Right renal cortex interstitium (tissue), 3 donors: ENCODE data around the gene NTRK3. TPM values are rescaled to one million over a fixed set of nuclear protein-coding genes. Genes with fewer than 3 reads are reported as not detected.

Experiments
- DNase-seq, 3 donors: peaks; one replicate each; pipeline ENCODE4 v3.0.0-alpha.2; 2013; ENCODE audit warnings: low read depth in 3 of 3, low spot score in 2 of 3
- polyA plus RNA-seq, 3 donors: library from polyadenylated mRNA; unstranded; fragments of 120-200 nt; gene quantifications; one replicate each; pipeline ENCODE4 v1.2.1, GENCODE V29; 2013; ENCODE audit not compliant: insufficient read length in 3 of 3

NTRK3 gene
- polyA plus RNA-seq, 3 donors, result 7.9 to 13.2 (median 10.9) TPM

DNA sequence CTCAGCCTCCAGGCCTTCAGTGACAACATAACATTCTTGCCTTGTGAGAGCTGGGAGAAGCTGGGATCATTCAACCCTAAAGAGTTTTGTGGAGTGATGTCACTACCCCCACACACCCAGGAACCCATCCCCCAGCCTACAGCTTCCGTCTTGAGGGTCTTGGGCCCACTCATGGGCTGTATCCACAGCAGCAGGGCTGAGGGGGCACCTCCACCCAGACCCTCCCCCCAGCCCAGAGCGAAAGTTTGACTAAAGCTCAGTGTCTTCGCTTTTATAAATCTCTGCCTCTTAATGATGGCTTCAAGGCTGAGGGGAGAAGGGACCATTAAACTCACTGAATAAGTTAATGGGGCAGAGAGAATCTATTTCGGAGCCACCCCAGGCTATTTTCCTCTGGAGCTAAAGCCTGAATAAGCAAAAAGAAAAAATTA lies 23.8 kb downstream of the NTRK3 start:
- peak in 1 of 3 donors; percentile 52 for DNase-seq

DNA sequence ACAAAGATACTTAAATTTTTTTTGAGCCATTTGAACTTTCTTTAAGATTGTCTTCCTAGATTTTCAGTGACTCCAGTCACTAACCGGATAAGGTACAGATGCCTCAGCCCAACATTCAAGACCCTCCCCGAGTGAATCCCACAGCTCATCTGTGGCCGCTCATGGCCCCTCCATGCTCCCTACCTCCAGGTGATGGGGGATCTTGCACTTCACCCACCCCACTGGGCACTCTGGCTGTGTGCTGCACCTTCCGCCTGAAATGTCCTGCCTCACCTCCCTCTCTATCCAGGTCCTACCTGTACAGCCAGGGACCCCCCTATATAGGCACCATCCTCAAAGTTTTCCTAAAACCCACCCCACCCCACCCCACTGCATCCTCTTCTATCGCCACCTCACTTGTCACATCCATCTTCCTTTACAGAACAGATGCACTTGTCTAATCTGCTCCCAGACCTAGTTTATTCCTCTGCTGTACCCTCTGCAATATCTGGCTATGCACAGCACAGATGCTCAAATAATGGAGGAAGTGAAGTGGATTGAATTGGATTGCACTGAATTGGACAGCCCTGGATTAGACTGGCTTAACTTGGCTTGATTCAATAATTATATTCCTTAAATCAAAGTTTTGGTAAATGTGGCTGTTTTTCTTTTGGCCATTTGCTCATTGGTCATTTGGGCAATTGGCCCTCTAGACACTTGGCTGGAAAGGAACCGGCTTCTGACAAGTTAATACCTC lies 24.5 kb downstream of the NTRK3 start:
- no peak for DNase-seq

GRCh38 chr15:88230823-88231222 lies 25.7 kb downstream of the NTRK3 start:
- DNase-seq, result no peak

GRCh38 chr15:88225461-88225860 lies 31.1 kb downstream of the NTRK3 start:
- DNase-seq, result no peak

DNA sequence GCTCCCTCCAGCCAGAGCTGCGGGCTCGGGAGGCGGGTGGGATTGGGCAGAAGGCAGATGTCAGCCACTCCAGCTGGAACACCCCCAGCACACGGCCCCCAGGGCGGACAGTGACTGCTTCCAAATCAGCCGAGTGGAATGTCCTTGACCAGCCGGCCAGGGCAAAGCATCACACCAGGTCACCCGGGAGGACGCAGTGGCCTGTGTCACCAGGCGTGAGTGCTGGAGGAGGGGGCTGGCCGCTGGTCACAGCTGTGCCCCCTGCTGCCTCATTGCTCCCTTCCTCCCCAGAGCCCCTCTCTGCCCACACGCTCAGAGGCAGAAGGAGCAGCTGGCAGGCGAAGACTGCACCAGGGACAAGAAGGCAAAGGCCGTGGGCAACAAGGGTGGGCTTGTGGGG lies 33.5 kb downstream of the NTRK3 start:
- DNase-seq, result no peak

DNA sequence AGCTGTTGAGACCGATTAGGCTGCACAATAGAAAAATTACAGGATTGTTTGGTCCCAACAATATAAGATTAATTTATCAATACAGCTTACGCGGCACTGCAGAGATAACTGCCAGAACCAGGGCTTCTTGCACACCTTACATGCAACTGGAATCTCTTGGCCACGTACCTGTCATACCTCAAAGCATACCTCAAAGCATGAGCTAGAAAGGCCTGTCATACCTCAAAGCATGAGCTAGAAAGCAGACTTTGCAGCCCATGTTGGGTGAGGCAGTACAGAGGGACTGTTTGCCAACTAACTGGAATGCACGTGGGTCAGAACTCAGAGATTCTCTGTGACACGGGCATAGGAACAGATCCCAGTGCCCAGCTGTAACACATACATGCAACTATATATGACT lies 34.7 kb downstream of the NTRK3 start:
- no peak for DNase-seq

DNA sequence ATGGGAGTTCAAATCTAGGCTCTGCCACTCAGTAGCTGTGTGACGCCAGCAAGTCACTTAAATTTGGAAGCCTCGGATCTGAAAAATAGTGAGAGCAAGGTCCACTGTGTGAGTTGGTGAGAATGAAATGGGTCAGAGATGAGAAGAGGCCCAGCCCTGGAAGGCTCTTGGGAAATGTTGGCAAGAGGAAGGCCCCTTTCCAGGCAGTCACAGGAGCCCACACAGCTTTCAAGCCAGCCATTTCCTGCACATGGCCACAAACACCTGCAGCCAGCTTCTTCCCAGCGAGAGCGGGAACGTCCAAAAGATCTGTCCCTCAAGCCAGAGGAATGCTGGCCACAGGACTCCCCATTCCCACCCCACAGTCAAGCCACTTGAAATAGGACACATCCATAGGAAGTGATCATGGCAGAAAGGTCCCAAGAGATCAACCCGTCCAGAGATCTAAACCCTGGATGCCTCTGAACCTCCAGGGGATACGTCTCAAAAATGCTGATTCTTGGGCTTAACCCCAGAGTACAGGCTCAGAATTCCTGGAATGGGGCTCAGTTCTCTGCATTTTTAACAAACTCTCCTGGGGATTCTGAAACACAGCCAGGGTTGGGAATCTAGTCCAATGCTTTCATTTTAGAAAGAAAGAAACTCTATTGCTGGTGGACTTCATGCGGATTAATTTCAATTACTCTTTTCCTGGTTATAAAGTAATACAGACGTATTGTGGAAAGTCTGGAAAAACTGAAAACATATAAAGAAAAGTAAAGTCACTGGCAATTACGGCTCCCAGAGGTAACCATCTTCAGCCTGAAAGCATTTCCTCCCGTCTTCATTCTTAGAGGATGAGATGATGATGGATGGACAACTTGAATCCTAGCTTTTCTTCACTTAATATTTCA lies 35.9 kb downstream of the NTRK3 start:
- no peak for DNase-seq

GRCh38 chr15:88219623-88220022 lies 36.9 kb downstream of the NTRK3 start:
- no peak for DNase-seq

DNA sequence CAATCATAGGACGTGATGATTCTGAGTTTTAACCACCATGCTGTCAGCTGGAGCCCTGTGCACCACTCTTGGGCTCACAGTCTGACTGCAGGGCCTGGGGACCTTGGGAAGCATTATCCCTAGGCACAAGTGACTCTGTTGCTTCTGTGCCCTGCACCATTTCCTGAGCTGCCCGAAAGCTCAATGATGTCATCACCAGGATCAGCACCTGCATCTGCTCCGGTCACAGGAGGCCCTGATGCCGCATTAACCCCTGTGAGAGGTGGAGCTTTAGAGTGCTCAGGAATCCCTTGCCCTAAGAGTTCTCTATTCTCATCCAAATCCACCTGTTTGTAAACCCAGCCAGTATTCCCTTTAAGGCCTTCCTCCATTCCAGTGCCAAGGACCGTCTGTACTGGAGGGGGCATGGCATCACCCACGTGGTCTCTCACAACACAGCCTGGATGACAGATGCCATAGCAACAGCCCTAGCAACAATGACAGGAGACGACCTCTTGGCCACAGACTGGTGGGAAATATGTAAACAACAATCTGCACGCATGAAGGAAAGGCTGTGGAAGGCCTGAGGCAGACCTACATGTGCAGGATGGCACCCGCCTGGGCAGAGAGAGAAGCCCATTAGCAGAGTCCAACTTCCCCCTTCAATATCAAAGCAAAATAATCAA lies 37.9 kb downstream of the NTRK3 start:
- no peak for DNase-seq

- DNase-seq, result no peak
Observed at GRCh38 chr15:88215066-88215648, 41.4 kb downstream of the NTRK3 start.

GRCh38 chr15:88209111-88209510 lies 47.4 kb downstream of the NTRK3 start:
- DNase-seq, result no peak

DNA sequence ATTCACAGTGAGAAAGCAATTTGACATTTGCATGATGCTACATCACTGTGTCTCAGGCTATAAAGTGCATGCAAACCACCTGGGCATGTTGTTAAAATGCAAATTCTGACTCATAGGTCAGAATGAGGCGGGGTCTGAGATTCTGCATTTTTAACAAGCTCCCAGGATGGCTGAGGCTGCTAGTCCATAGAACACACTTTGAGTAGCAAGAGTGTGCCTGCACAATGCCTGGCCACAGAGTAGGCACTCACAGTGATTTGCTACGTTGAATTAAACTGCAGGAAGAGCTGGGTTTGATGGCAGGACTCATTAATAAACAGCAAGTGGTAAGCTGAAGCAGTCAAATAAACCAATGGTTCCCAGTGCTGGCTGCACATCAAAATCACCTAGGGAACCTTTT lies 48.1 kb downstream of the NTRK3 start:
- DNase-seq, result no peak

DNA sequence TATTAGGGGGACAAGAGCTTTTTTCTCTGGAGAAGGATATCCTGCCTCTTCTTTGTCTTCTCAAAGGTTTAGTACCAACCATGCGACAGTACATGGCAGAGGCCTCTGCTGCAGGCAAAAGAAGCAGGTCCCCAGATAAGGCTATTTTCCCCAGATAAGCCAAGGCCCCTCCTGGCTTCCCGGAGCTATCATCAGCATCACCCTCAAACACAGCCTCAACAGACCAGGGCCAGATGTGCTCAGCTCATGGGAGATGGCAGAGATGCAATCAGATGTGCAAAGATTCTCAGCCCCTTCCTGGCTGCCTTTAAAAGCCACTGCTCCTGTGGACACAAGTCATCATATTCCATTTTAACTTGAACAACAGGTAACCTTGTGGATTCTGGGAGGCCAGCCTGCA lies 49.0 kb downstream of the NTRK3 start:
- DNase-seq, result no peak

GRCh38 chr15:88204584-88204983 lies 52.0 kb downstream of the NTRK3 start:
- DNase-seq, result no peak

DNA sequence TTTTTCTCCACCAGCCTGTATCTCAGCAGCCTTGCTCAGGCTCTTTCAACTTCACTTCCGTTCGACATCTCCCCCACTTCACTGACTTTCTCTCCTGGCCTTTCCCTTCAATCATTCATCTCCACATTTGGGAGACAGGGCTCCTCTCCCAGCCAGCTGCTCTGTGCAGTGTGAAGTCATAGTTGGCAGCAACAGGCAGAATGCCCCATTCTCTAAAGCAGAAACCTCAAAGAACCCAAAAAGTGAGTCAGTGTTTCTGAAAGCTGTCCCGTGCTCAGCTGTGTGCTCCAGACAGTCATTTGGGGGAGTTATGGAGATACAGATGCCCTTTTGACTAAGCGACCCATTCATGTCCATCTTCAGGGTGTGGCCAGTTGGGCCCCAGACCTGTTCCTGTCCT lies 54.3 kb downstream of the NTRK3 start:
- no peak for DNase-seq

DNA sequence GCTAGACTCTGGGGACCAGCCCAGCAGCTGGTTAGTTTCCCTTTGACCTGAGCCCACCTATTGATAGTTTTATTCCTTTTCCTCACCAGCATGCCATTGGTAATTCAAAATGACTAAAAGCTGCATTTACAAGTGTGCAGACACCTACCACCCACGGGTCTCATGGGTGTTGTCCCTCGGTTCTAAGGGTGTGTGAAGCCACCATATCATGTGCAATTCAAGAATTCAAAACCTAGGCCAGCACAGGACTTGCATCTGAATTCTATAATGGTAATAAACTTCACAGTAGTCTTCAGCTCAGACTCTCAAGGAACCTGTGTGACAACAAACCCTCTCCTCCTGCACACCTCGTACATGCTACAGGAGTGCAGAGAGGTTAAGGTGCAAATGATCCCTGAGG lies 55.3 kb downstream of the NTRK3 start:
- no peak for DNase-seq

GRCh38 chr15:88196961-88197360 lies 59.6 kb downstream of the NTRK3 start:
- DNase-seq, result no peak

- DNase-seq, result no peak
Observed at GRCh38 chr15:88194162-88194561, 62.4 kb downstream of the NTRK3 start.

DNA sequence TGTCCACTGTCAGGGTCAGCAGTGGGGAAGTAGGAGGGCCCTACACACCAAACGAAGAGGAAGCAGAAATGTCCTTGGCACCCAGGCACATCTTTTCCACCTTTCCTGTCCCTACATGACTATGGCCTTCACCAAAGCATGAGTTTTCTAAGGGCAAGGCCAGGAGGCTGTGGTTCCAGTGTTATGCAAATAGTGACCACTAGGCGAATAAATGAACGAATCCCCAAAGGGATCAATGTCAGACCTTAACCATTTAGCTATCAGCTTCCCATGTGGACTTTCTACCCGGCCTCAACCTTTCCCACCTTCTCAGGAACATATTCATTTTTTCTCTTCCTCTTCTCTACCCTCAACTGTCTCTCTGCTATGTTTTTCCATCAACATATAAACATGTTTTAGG lies 63.1 kb downstream of the NTRK3 start:
- no peak for DNase-seq

- no peak for DNase-seq
Observed at GRCh38 chr15:88191812-88192165, 64.8 kb downstream of the NTRK3 start.

DNA sequence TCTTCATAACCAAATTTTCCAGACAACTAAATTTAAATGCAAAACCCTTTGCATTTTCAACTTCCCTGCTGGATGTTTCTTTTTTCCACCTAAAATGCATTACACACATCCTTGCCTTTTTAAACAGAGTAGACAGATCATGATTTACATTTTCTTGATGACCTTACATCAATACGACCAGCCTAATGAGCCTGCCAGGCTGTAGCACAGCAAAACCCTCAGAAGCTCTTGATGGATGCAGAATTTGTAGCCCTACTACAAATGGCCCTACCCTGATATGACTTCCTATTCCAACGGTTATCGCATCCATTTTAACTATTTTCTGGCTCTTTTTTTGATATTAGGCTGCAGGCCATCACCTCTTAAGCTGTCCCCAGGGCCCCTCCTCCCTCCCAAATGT lies 66.3 kb downstream of the NTRK3 start:
- DNase-seq, result no peak
